Esophagus muscularis mucosa (tissue), 4 donors: ENCODE measurements around the gene CELF2. TPM values are rescaled to one million over a fixed set of nuclear protein-coding genes. Genes with fewer than 3 reads are reported as not detected.

Experiments used
- DNase-seq: peaks from one replicate; pipeline ENCODE4 v3.0.0-alpha.2; 2017; ENCODE audit errors: extremely low spot score
- H3K27ac ChIP-seq, 4 donors: fragments of 200-600 bp; sonication (generic); replicated peaks in 1 of 4; 1 replicate in 3 of 4; 2 replicates in 1 of 4; pipeline ENCODE4 v1.5.1; 2016 to 2019; ENCODE audit warnings: mild to moderate bottlenecking in 1 of 4
- H3K27me3 ChIP-seq, 4 donors: fragments of 200-600 bp; sonication (generic); one replicate each; pipeline versions ENCODE4 v1.5.1 to v1.6.0; 2016 to 2019
- H3K36me3 ChIP-seq, 4 donors: fragments of 200-600 bp; sonication (generic); one replicate each; pipeline ENCODE4 v1.5.1; 2016 to 2019
- H3K4me1 ChIP-seq, 4 donors: fragments of 200-600 bp; sonication (generic); one replicate each; pipeline ENCODE4 v1.5.1; 2016 to 2019
- H3K4me3 ChIP-seq, 4 donors: fragments of 200-600 bp; sonication (generic); 1 replicate in 2 of 4; 2 replicates in 2 of 4; pipeline ENCODE4 v1.5.1; 2016 to 2019; ENCODE audit warnings: mild to moderate bottlenecking in 4 of 4, moderate library complexity in 1 of 4
- H3K9me3 ChIP-seq, 4 donors: fragments of 200-600 bp; sonication (generic); 1 replicate in 3 of 4; 2 replicates in 1 of 4; pipeline ENCODE4 v1.5.1; 2016 to 2019
- EP300 ChIP-seq: sonication (generic); formaldehyde crosslinking; IDR thresholded peaks from one replicate; pipeline ENCODE4 v1.6.1; 2017; ENCODE audit warnings: antibody characterized with exemption
- POLR2A ChIP-seq: fragments of 450-650 bp; IDR thresholded peaks from one replicate; pipeline ENCODE4 v1.6.1; 2017; ENCODE audit warnings: antibody characterized with exemption, moderate library complexity, mild to moderate bottlenecking, low read depth
- POLR2AphosphoS5 ChIP-seq, 2 donors: sonication (generic); formaldehyde crosslinking; IDR thresholded peaks; one replicate each; pipeline ENCODE4 v1.6.1; 2017; ENCODE audit warnings: antibody characterized with exemption in 2 of 2
- WGBS: methylation state at CpG from one replicate; pipeline ENCODE4 v1.1.5; 2018; 5-methylcytosine and 5-hydroxymethylcytosine counted together
- intact Hi-C: fragments of 100-400 bp; cut with DNase I; formaldehyde crosslinking; loops from one replicate; pipeline ENCODE4 v1.15.1; 2023
- total RNA-seq, 4 donors: library from RNA; depleted of rRNA; stranded (reverse); fragments of >200 nt; gene quantifications; one replicate each; pipeline versions ENCODE4 v1.1.0 to v1.2.1, GENCODE V29; 2016
- TF ChIP-seq, protein P1 (sequence below), 3 experiments: fragments of 200-600 bp in 2 of 3; fragments of 450-650 bp in 1 of 3; sonication (generic) in 2 of 3; IDR thresholded peaks; one replicate each; pipeline ENCODE4 v1.5.1; 2017 to 2019; ENCODE audit warnings: antibody characterized with exemption in 3 of 3, mild to moderate bottlenecking in 2 of 3, moderate library complexity in 1 of 3

Gene CELF2
- total RNA-seq, 4 donors from 2014 or later = 81.8 to 128 (median 104) TPM

DNA sequence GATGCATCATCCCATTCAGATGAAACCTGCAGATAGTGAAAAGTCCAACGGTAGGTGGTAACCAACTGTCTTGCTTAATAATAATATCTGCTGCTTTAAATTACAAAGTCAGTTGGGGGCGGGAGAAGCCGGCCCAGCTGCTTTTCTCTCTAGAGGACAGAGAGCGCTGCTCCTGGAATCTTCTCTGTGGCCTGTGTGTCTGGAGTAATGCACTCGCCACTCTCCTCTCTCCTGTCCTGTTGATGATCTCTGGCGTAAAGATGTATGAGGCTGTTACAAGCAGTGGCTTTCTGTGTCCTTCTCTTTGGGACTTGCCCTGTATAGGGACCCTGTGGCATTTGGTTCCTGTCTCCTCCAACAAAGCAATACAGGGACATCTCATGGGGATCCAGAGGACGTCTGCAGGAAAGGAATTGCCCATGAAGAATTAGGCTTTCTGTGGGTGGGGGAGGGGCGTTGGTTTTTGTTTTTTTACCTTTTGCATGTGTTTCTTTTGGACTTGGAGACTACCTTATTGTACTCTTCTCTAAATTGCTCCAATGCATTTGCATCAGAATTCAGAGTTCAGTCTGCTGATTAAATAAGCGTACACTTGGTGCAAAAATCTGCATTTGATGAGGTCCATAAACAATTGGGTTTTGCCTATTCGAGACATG, 231.6 kb downstream of the CELF2 start:
- Histone ChIP-seq H3K27me3 (no peaks in the 10 kb centered on the region), H3K36me3 (peaks cover 0 to 44% (median 13%) of the 10 kb centered on the region in 4 donors), H3K4me1 (peaks cover 10 to 37% (median 18%) of the 10 kb centered on the region in 4 donors), H3K4me3 (no peak overlapping the region), H3K9me3 (no peaks in the 10 kb centered on the region), H3K27ac (no peak overlapping the region)
- intact Hi-C loops = no loop called here
- no peak for DNase-seq
- TF ChIP-seq POLR2AphosphoS5 (IDR thresholded peaks at IDR 0.05) = no peak
- TF ChIP-seq EP300 = no peak
- TF ChIP-seq, protein P1, sequence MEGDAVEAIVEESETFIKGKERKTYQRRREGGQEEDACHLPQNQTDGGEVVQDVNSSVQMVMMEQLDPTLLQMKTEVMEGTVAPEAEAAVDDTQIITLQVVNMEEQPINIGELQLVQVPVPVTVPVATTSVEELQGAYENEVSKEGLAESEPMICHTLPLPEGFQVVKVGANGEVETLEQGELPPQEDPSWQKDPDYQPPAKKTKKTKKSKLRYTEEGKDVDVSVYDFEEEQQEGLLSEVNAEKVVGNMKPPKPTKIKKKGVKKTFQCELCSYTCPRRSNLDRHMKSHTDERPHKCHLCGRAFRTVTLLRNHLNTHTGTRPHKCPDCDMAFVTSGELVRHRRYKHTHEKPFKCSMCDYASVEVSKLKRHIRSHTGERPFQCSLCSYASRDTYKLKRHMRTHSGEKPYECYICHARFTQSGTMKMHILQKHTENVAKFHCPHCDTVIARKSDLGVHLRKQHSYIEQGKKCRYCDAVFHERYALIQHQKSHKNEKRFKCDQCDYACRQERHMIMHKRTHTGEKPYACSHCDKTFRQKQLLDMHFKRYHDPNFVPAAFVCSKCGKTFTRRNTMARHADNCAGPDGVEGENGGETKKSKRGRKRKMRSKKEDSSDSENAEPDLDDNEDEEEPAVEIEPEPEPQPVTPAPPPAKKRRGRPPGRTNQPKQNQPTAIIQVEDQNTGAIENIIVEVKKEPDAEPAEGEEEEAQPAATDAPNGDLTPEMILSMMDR (IDR thresholded peaks at IDR 0.05) = no peak
- no peak for TF ChIP-seq POLR2A
- WGBS = 61% methylated on average over 10 of the region's 10 CpGs

DNA sequence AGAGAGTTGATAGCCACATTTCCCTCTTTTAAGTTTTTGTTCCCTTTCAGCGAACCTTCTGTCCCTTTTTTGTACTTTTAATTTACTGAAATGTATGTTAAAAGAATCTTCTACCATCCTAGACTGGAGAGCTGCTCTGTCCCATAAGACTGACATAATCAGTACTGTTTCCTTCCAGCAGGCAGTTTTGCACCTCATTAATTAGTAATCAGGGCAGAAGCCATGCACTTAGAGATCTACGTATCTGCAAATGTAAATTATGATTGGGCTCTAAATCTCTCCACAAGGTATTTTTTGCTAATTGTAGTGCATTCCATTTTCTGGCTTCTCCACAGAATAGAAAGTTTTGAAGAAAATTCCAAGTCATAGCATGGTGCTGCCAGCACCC, 232.1 kb downstream of the CELF2 start:
- 64% methylated on average over 2 of the region's 2 CpGs for WGBS
- Histone ChIP-seq H3K9me3 (no peaks in the 10 kb centered on the region), H3K4me3 (no peak overlapping the region), H3K27me3 (no peaks in the 10 kb centered on the region), H3K4me1 (peaks cover 10 to 38% (median 18%) of the 10 kb centered on the region in 4 donors), H3K27ac (no peak overlapping the region), H3K36me3 (peaks cover 0 to 47% (median 13%) of the 10 kb centered on the region in 4 donors)
- no peak for TF ChIP-seq POLR2AphosphoS5 (IDR thresholded peaks at IDR 0.05)
- no peak for TF ChIP-seq EP300
- TF ChIP-seq POLR2A = no peak
- TF ChIP-seq, protein P1 (IDR thresholded peaks at IDR 0.05) = no peak
- intact Hi-C loops = no loop called here
- no peak for DNase-seq

DNA sequence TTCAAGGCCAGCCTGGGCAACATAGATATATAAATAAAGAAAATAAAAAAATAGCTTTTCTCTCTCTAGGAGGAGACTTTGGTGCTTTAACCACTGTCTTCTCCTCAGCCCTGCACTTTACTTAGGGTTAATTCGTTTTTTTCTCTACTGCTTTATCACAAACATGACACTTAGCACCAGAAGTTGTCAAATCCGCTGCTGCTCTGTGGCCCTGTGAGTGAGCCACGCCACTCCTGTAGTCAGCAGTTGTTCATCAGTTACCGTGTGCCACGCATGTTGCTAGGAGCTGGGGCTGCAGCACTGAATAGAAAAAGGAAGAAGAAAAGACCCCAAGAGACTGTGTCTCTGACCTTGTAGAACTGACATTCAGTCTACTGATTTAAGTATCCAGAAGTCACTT, 232.6 kb downstream of the CELF2 start:
- 94% methylated on average over 5 of the region's 5 CpGs for WGBS
- H3K36me3 ChIP-seq = peaks cover 1 to 52% (median 15%) of the 10 kb centered on the region in 4 donors
- no peak for DNase-seq
- intact Hi-C loops = no loop called here
- H3K27ac ChIP-seq = no peak overlapping the region
- H3K9me3 ChIP-seq = no peaks in the 10 kb centered on the region
- no peaks in the 10 kb centered on the region for H3K27me3 ChIP-seq
- TF ChIP-seq EP300 (no peak), POLR2A (no peak), POLR2AphosphoS5 (IDR thresholded peaks at IDR 0.05) (no peak)
- TF ChIP-seq, protein P1 (IDR thresholded peaks at IDR 0.05) = no peak
- peaks cover 9 to 43% (median 19%) of the 10 kb centered on the region in 4 donors for H3K4me1 ChIP-seq
- H3K4me3 ChIP-seq = no peak overlapping the region

DNA sequence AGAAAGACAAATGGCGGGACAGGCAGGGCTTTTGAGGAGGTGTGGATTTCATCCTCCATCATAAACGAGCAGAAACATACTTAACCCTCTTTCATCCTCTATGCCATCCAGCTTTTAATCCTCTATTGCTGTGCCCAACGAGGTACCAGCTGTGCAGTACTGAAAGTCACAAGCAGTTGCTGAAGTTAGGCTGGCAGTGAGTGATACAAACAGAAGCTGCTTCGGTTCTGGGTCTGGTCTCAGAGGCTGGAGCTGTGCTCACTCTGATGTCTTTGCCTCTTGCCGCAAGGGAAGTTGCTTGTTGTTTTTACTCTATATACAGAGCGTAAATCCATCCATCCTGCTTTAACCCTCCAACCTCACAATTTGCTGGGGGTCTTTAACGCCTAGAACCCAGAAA, 235.2 kb downstream of the CELF2 start:
- H3K4me3 ChIP-seq = no peak overlapping the region
- H3K27ac ChIP-seq = no peak overlapping the region
- WGBS = 92% methylated on average over 7 of the region's 7 CpGs
- H3K9me3 ChIP-seq = no peaks in the 10 kb centered on the region
- DNase-seq = no peak
- H3K36me3 ChIP-seq = peaks cover 4 to 49% (median 20%) of the 10 kb centered on the region in 4 donors
- TF ChIP-seq EP300 (no peak), POLR2A (no peak), POLR2AphosphoS5 (IDR thresholded peaks at IDR 0.05) (no peak)
- TF ChIP-seq, protein P1 (IDR thresholded peaks at IDR 0.05) = no peak
- H3K4me1 ChIP-seq = peaks cover 22 to 57% (median 35%) of the 10 kb centered on the region in 4 donors
- H3K27me3 ChIP-seq = no peaks in the 10 kb centered on the region
- intact Hi-C loops = no loop called here
